HG02623 (cell line): ENCODE measurements around the gene SOAT2.
"Not testable (repeated sequence)": the region's sequence is repeated elsewhere in the genome, so short reads cannot be mapped to it uniquely, and the experiment has no call there.

Source experiments
- ATAC-seq: cut with Tn5 transposase; IDR thresholded peaks from one replicate; pipeline ENCODE4 v1.9.1; 2021; ENCODE audit warnings: moderate library complexity; ENCODE audit not compliant: unreplicated experiment

SOAT2 gene

DNA sequence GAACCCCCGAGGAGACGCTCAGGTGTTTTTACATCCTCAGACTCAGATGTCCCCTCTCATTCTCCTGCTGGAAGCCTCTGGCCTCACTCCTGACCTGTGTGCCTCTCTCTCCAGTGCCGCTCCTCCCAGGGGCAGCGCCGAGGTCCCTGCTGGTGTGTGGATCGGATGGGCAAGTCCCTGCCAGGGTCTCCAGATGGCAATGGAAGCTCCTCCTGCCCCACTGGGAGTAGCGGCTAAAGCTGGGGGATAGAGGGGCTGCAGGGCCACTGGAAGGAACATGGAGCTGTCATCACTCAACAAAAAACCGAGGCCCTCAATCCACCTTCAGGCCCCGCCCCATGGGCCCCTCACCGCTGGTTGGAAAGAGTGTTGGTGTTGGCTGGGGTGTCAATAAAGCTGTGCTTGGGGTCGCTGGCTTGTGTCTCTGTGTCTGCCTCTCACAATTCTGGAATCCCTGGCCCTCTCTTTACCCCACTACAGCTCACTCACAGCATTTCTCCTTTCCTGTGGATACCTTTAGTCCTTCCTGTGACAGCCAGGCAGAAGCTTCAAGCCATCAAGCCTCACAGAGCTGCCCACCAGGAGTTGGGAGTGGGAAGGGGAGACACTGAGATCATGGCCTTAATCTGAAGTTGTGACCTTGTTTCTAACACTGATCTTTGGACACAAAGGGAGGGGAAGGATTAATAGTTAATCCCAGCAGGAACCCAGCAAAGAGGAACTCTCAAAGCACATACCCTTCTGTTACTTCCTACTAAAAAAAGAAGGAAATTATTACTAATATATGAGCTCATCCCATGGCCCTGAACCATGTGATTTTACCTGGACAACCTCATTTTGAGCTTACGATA lies 1.1 kb upstream of the SOAT2 start:
- no peak for ATAC-seq

DNA sequence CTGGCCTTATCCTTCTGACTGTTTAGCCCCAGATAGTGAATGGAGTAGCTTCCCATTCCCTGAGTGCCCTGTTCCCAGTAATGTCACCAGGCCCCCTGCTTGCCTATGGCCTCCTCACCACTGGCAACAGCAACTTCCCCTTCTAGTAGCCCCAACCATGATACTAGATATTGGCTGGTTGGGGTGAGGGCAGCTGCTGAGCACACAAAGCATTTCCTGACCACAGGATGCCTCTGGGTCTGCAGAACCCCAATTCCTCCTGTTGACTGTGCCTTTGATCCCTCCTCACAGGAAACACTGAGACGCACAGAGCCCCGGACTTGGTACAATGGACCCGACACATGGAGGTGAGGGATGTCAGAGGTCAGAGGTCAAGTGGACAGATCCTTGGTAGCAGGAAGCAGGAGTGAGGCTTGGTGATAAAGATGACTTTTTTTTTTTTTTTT lies 597 bp downstream of the SOAT2 start:
- no peak for ATAC-seq

DNA sequence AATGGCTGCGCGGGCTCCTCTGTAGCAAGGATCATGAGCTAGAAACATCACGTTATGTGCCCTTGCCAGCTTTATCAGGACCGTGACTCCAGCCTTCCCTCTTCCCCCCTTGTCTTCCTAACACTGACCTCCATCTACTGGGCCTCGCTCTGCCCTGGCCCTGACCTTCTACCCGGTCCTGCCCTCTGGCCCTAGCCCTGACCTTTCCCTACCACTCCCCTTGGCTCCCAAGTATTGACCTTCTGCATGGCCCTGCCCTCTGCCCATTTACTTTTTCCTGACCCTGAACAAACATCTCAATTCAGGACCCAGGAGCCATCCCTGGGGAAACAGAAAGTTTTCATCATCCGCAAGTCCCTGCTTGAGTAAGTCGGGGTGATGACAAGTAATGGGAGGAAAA lies 2.0 kb downstream of the SOAT2 start:
- no peak for ATAC-seq

DNA sequence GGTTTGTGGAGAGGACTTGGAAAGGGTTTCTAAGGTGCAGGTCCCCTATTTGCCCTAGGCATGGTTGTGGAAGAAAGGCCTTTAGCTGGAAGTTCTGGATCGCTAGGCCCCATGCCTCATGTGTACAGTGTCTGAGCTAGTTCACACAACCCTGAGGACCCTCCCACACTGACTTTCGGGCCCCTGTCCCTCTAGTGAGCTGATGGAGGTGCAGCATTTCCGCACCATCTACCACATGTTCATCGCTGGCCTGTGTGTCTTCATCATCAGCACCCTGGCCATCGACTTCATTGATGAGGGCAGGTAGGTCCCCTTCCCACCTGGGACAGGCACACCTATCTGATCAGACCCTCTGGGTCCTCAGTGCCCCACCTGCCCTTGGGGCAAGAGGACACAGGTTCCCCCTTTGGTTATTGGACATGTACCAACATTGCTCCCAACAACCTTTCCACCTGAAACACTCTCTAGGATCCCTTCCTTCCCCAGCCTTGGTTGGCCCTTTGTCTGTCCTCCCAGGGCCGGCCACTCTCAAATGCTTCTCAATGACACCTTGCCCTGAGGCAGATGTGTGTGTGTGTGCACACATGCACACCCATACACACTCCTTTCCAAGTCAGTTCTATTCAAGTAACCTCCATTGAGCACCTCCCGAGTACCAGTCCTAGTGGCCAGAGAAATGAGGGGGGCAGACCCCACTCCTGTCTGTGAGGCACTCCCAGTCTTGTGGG lies 2.6 kb downstream of the SOAT2 start:
- ATAC-seq, result no peak

DNA sequence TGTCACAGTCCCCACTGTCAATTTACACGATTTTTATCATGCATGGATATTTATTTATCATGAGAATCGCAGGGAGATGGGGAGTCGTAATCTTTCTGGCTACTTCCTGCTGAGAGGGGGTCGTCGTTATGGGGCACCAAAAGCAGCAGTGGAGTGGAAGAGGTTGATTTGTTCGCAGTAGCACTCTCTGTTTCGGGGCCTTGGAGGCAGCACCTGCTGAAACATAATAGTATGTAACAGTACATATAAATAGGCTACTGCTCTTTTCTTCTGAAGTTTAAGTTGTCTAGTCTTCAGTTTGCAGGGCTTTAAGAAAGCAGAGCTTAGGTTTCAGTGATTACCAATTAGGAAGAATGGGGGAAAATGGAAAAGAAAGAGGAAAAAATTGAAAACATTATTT lies 3.8 kb downstream of the SOAT2 start:
- ATAC-seq, result no peak

DNA sequence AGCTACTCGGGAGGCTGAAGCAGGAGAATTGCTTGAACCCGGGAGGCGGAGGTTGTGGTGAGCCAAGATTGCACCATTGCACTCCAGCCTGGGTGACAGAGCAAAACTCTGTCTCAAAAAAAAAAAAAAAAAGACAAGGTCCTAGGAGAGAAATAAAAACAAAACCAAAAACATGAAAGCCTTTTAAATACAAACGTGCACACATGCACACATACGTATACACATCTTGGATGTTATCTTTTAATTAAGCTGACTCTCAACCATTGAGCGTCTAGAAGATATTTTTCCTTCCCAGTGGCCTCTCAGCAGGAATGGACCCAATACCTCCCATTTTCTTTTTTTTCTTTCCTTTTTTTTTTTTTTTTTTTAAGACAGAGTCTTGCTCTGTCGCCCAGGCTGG lies 9.1 kb downstream of the SOAT2 start:
- ATAC-seq, result not testable (repeated sequence)

DNA sequence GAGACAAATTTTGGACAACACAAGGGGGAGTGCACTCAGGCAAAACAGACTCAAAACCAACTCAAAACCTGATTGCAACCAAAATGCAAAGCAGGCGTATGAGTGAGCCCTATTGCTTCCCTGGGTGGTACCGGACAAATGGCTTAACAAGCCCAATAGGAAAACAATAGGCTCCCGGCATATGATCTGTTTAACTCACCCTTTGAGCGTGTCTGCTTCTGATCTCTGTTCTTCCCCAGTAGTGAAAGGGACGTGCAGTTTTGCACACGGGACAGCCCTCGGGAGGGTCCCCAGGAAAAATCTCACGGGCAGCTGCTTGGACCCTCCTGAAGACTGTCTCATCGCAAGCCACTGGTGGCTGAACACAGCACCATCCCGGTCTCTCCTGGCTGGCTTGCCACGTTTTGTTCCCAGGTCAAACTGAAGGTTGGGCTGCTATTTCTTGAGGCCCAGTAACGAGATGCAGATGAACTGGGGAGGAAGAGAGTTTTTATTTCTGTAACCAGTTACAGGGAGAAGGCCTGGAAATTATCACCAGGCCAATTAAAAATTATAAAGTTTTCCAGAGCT lies 9.9 kb downstream of the SOAT2 start:
- no peak for ATAC-seq

DNA sequence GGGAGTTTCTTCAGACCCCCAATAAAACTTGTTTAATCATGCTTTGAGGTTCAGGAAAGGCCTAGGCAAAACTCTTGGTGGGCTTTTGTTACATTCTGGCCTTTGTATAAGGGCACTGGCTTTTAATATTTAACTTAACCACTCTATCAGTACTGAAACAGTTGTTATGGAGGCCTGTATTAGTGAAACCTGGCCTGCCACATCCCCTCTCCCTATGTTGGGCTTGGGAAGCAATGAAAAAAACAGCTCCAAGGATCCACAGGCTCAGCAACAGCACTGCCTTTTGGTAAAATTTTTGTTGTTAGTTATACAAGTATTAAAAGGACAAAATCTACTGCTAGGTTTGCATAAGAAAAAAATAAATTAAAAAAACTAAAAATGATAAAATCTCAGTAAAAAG lies 10.7 kb downstream of the SOAT2 start:
- ATAC-seq, result no peak

DNA sequence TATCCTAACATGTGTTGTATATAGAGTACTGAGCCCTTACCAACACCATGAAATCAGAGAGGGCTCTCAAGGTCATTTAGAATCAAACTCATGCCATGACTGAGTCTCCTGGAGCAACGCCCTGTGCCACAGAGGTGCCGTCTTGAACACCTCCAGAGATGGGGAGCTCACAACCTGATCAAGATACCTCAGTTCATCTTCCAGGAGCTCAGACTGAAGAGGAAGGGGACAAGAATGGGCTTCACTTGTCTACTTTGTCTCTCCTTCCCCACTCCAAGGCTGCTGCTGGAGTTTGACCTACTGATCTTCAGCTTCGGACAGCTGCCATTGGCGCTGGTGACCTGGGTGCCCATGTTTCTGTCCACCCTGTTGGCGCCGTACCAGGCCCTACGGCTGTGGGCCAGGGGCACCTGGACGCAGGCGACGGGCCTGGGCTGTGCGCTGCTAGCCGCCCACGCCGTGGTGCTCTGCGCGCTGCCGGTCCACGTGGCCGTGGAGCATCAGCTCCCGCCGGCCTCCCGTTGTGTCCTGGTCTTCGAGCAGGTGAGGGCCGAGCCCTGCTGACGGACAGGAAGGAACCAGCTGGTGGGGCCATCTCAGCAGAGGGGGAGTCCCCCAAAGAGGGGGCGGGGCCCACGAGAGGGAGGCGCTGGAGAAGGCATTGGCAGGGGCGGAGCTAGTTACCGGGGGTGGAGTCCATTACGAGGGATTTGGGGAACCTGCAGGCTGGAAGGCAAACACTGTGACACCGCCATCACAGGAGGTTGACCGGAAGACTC lies 12.0 kb downstream of the SOAT2 start:
- no peak for ATAC-seq

DNA sequence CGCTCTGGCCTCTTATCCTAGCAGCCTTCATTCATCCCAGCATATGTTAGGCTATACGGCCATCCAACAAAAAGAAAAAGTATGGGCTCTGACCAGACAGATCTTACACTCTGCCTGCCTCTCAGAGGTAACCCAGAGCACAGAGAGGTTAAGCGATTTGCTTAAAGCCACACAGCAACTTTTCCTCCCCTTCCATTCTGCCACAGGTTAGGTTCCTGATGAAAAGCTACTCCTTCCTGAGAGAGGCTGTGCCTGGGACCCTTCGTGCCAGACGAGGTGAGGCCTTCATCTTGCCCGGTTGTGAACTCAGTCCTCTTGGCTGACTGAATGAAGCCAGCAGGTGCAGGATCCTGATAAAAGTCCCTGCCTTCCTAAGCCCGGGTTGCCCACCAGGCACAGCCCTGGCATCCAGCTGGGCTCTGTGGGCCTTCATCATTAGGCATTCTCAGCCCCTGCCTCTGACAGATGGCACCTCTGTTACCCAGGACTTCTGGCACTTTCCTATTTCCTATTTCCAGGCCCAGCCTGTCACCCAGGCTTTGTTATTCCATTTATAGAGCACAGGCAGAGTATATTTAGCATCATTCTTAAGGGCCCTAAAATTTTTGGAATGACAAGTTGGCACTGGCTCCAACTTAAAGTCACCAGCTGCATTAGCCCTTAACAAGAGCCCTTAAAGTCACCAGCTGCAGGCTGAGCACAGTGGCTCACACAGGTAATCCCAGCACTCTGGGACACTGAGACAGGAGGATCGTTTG lies 12.8 kb downstream of the SOAT2 start:
- ATAC-seq, result no peak

DNA sequence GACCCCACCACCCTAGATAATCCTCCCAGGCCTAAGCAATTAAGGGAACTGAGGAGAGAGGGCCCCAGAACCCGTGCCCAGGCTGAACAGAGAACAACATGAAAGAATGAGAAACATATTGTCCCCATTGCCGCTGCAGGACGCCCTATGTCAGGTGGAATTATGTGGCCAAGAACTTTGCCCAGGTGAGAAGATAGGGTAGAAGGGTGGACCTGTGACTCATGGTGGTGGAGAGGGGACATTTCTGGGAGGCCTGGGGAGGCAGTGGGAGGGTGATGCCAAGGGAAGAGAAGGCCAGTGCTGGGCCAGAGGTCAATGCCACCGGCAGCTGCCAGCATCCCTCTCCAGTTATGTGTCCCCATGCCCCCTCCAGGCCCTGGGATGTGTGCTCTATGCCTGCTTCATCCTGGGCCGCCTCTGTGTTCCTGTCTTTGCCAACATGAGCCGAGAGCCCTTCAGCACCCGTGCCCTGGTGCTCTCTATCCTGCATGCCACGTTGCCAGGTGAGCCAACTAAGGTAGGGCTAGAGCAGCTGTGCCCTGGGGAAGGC lies 15.5 kb downstream of the SOAT2 start:
- no peak for ATAC-seq

DNA sequence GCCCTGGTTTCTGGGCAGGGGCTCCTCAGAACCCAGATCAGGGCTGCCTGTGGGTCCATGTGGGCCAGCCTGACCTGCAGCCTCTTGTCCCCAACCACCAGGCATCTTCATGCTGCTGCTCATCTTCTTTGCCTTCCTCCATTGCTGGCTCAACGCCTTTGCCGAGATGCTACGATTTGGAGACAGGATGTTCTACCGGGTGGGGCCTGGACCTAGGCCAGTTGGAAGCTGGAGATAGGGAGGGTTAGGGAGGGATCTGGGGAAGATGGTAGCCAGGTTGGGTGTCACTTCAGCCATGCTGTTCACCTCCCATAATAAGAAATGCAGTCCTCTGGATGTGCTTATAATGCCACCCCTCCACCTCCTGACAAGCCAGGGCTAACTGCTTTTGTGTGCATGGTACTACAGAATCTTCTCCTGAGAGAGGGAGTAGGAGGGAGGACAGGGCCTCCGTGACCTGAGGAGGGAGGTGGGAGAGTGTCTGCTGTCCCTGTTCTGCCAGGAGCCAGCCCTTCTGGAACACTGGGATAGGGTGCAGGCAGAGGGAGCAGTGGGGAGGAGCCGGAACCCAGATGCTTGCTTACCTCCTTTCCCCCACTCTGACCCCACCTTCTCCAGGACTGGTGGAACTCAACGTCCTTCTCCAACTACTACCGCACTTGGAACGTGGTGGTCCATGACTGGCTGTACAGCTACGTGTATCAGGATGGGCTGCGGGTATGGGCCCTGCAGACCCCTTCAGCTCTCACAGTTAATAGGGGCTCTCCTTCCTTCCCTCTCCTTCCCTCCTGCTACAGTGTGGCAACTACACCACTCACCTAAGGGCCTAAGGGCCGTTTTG lies 17.6 kb downstream of the SOAT2 start:
- no peak for ATAC-seq

DNA sequence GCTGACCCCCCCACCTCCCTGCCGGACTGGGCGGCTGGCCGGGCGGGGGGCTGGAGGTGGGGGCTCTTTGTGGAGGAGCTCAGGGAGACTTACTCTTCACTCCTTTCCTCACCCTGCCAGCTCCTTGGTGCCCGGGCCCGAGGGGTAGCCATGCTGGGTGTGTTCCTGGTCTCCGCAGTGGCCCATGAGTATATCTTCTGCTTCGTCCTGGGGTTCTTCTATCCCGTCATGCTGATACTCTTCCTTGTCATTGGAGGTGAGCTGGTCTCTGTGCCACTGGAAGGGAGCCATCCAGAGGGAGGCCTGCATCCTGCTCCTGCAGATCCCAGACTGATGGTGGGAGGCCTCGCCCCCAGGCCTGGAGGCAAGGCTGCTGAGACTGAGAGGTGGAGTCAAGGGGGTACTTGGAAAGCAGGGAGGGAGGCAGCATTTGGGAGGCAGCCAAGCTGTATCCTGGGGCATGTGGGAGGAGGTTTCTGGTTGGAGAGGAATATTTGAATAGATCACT lies 19.7 kb downstream of the SOAT2 start:
- ATAC-seq, result no peak

DNA sequence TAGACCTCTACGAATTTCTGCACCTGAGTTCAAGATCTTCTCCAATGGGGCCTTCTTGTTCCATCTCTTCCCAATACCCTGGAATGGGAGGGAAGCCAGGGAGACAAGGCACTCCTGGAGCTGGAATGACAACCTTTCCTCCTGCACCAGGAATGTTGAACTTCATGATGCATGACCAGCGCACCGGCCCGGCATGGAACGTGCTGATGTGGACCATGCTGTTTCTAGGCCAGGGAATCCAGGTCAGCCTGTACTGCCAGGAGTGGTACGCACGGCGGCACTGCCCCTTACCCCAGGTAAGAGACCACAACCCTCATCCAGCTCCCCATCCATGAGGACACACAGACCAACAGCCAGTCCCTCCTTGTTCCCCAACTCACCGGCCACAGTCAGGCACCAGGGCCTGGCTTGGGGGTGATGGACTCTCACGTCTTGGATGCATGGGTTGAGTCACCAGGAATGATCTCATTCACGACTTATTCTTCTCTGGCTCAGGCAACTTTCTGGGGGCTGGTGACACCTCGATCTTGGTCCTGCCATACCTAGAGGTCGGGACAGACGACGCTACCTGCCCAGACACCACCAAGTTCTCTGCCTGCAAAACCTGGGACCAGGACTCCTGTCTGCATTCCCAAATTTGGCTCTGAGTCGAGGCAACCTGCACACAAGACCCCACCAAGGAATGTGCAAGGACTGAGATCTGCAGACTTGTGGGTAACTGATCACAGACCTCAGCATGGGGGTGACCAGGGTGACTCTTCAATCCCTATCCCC lies 20.5 kb downstream of the SOAT2 start:
- ATAC-seq, result no peak

DNA sequence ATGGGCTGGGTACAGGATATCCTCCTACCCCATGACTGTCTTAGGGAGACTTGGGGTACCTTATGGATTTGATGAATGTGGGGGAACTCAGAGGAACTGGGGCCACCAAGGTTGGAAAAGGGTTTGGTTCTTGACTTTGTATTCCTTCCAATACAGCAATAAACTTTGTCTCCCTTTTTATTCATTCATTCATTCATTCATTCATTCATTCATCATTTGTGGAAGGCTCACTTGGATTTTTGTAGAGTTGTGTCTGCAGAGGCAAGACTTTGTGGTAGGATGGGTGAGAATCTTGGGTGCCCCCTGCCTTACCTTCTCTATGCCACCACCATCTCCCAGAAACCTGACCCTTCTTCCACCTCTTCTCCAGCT lies 21.1 kb downstream of the SOAT2 start:
- no peak for ATAC-seq

DNA sequence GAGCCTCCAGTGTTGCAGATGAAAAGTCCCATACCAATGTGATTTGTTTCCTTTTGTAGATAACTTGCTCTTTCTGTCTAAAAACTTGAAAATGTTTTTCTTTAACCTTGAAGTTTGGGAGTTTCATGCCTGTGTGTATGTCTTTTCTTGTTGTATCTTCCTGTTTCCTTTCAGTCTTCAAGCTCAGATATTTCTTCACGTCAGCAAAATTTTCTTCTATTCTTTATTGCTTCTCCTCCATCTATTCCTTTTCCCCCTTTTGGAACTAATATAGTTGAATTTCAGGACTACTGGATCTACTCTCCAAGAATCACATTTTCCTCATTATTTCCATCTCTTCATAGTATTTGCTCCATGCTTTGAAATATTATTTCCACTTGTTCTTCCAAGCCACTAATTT lies 23.9 kb downstream of the SOAT2 start:
- ATAC-seq, result no peak

DNA sequence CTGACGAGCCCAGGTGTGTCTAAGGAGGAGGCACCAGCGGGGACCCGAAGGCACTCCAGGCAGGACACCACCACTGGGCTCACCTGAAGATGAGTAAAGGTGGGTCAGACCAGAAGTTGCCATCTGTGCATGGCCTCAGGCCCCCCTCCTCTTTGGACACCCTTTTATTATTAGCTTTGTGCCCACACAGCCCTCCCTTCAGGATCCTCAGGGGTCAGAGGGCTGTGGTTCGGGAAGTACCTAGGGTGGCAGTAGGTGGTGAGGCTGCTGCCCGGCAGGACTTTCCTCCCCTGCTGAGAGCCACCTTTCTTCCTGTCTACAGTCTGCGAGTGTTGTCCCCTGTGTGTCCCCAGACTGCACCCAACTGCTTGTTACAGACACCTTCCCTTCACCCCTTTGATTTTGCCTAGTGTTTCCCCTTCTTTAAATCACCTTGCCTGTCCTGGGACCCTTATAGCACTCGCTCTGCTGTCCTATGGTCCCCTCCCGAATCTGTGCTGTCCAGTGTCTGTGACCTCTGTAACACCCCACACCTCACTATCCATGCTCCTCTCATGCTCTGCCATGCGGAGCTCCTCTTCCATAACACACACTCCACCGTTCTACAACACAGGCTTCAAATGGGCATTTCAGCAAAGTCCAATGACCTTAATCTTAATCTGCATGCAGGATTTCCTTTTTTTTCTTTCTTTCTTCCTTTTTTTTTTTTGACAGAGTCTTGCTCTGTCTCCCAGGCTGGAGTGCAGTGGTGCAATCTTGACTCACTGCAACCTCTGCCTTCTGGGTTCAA lies 25.7 kb downstream of the SOAT2 start:
- no peak for ATAC-seq

DNA sequence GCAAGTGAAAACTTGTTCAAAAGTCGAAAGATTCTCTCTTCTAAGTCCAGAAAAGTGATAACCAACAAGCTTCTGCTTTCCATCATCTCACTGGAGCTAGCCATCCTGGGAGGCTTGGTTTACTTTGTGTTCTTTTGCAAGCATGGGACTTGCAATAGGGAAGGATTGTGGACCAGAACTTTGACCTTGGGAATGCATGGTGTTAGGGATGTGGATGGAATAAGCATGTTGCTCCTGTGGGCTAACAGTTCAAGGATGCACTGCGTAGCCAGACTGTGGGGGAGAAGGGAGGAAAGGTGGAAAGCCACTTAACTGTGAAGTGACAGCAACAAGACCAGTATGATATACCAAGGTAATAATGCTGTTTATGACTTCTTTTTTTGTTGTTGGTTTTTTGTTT lies 28.6 kb downstream of the SOAT2 start:
- ATAC-seq, result no peak
